GM18507 (cell line): ENCODE measurements around the gene PSD2.

ENCODE experiments used
- DNase-seq: peaks from one replicate; pipeline ENCODE4 v3.0.0; 2011; ENCODE audit warnings: low read depth; ENCODE audit not compliant: insufficient read length; ENCODE audit errors: extremely low spot score
- FAIRE-seq: peaks from 2 replicates; lab custom pipeline; 2011; peaks lifted over from hg19 to GRCh38; lab: Jason Lieb, UNC

Gene PSD2

GRCh38 chr5:139825690-139826089, 30.1 kb downstream of the PSD2 start:
- FAIRE-seq (no peak), DNase-seq (no peak)

- DNase-seq (no peak), FAIRE-seq (no peak)
Measured at GRCh38 chr5:139828207-139828895, 32.7 kb downstream of the PSD2 start.

- no peak for FAIRE-seq
- DNase-seq = no peak
Measured at GRCh38 chr5:139829471-139829870, 33.9 kb downstream of the PSD2 start.

DNA sequence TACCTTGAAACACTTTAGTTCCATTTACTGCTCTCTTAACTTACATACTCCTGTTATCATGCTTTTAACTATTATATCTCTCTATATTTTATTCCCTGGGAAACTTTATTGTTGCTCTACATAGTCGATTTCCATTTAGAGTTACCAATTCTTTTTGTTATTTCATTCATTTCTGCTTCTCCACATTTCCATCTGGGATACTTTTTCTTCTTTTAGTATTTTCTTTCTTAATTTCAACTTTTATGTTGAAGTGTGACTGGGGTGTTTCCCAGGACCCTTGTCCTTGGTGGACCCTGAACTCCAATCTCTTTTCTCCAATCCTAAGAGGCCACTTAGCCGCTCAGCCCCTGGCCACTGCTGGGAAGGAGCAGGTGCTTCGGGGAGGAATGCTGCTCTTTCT, 36.0 kb downstream of the PSD2 start:
- DNase-seq (no peak), FAIRE-seq (no peak)

GRCh38 chr5:139833525-139833924, 37.9 kb downstream of the PSD2 start:
- FAIRE-seq (no peak), DNase-seq (no peak)

DNA sequence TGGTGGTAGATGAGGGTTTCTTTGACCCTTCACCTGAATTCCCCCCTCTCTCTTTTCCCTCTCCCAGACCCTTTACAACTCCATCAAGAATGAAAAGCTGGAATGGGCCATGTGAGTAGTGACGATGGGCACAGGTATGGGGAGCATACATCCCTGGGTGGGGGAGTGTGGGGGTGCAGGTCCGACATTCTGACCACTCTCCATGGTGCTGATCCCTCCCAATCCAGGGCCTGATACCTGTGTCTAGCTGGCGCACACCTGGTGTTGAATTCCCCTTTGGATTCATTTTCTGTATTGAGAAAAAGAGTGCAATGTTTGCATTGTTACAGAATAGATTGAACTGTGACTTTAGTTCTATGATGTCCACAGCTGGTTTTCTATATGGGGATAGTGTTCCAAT, 40.0 kb downstream of the PSD2 start:
- no peak for FAIRE-seq
- no peak for DNase-seq

DNA sequence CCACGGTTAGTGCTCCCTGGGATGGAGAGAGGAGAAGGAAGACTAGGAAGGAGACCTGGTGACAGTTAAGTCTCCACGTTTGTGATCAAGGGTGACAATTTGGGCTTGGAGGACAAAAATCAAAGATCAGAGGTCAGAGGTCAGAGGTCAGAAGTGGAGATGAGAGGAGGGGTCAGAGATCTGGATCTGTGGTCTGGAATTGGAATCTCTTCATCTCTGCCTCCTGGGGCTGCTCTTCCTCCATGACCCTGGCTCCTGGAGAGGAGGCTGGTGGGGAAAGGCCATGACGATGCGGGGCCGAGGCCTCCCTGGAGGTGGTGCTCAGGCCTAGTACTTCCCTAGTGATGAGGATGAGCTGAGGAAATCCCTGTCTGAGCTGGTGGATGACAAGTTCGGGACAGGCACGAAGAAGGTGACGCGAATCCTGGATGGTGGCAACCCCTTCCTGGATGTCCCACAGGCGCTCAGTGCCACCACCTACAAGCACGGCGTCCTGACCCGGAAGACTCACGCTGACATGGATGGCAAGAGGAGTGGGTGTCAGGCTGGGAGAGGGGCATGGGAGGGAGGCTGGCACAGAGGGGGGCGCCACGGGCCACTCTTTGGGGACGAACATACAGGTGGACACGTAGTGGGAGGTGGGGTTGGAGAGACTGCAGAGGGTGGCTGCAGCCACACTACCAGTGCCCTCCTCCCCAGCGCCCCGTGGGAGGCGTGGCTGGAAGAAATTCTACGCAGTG, 41.0 kb downstream of the PSD2 start:
- DNase-seq (no peak), FAIRE-seq (no peak)

DNA sequence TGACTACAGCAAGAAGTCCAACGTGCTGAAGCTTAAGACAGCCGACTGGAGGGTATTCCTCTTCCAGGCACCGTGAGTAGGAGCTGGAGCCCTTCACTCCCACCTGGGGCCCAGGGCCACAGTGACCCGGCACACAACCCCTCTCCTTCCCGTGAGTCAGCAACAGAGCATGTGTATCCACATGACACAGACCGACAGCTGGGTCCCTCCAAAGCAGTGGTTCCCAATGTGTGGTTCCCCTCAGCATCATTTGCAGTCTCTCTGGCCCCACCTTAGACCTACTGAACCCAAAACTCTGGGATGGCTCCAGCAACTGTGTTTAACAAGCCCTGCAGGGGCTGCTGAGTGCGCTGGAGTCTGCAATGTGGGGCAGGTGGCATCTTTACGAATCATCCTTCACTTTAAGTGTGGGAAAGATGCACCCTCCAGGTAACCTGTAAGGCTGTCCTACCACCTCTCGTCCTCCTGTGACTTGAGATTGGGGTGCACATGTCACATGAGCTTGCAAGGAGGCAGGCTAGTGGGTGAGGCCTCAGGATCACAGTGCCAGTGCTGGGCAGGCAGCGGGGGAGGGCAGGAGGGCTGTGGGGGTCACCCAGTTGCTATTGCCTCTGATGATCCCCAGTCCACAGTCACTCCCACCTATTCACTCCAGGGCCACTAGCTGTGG, 42.2 kb downstream of the PSD2 start:
- no peak for DNase-seq
- FAIRE-seq = no peak

- DNase-seq (no peak), FAIRE-seq (no peak)
Measured at GRCh38 chr5:139838381-139839197, 43.0 kb downstream of the PSD2 start.

DNA sequence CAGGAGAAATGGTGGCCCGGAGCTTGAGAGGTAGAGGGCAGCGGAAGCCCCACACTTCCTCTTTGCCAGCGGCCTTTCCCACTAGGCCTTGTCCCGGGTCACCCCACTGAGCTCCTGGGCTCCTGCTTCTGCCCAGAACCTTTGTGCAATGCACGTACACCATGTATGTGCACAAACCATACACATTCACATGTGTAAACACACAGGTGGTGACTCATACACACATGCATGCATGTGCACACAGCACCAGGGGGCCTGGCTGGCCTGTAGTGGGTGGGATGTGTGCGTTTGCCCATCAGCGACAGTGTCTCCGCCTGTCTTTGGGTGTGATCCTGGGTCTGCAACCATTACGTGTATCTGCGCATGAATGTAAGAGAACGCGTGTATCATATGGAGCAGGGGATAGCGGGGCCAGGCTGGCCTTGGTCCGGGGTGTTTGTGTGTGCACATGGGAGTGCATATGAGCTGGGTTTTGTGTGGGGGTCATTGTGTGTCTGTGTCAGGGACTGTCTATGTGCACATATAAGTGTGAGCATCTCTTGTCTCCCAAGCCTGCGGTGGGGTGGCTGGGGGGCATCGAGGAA, 43.7 kb downstream of the PSD2 start:
- DNase-seq (no peak), FAIRE-seq (no peak)

GRCh38 chr5:139839918-139840317, 44.3 kb downstream of the PSD2 start:
- FAIRE-seq = no peak
- DNase-seq = no peak

DNA sequence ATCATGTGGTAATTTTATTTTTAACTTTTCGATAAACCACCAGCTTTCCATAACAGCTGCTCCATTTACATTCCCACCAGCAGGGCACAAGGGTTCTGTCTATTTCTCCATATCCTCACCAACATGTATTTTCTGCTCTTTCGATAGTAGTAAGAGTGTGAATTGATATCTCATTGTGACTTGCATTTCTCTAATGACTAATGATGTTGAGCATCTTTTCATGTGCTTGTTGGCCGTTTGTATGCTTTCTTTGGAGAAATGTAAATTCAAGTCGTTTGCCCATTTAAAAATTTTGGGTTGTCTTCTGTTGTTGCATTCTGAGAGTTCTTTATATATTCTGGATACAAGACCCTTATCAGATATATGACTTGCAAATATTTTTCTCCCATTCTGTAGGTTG, 45.9 kb downstream of the PSD2 start:
- DNase-seq = no peak
- no peak for FAIRE-seq

DNA sequence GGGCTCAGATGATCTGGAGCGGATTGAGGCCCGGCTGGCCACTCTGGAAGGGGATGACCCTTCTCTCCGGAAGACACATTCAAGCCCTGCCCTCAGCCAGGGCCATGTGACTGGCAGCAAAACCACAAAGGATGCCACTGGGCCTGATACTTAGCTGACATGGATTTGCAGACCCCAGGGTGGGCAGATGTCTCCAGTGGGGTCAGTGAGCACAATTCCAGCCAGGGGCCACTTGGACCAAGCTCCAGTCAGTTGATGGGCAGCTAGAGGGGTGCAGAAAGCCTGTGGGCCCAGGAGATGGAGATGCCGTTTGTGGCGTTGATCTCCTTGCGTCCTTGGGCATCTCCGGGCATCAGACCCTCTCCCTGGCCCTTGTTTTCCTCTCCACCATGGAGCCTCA, 46.7 kb downstream of the PSD2 start:
- FAIRE-seq = no peak

GRCh38 chr5:139843991-139844390, 48.4 kb downstream of the PSD2 start:
- FAIRE-seq = peak; percentile 46
- DNase-seq = no peak

More for the DNA sequence above, 46.7 kb downstream of the PSD2 start:
- DNase-seq = no peak

- DNase-seq (peak; percentile 43), FAIRE-seq (peak; percentile 83)
Measured at GRCh38 chr5:139844472-139845145, 49.0 kb downstream of the PSD2 start.

GRCh38 chr5:139845846-139846681, 50.5 kb downstream of the PSD2 start:
- no peak for FAIRE-seq
- no peak for DNase-seq

DNA sequence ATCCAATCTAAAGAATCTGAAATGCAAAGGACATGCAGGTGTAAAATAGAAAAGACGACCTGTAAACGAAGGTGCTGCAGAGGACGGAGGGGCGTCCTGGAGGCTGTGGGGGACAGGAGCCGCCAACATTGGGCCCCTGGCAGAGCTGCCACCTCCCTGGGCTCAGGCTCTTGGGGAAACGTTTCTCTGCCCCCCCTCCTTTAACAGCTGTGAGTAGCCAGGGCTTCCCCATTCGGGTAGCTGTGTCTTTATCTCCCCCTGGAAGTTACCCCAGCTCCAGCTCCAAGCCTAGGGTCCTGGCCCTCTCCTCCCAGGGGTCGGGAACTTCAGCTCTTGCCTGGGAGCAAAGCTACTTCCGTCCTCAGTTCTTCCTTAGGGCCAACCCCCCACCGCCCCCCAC, 51.5 kb downstream of the PSD2 start:
- FAIRE-seq (no peak), DNase-seq (no peak)

- DNase-seq = peak; percentile 65
- peak; percentile 66 for FAIRE-seq
Measured at GRCh38 chr5:139847790-139848507, 52.3 kb downstream of the PSD2 start.
